ENCODE data around the gene FGF14.

DNA sequence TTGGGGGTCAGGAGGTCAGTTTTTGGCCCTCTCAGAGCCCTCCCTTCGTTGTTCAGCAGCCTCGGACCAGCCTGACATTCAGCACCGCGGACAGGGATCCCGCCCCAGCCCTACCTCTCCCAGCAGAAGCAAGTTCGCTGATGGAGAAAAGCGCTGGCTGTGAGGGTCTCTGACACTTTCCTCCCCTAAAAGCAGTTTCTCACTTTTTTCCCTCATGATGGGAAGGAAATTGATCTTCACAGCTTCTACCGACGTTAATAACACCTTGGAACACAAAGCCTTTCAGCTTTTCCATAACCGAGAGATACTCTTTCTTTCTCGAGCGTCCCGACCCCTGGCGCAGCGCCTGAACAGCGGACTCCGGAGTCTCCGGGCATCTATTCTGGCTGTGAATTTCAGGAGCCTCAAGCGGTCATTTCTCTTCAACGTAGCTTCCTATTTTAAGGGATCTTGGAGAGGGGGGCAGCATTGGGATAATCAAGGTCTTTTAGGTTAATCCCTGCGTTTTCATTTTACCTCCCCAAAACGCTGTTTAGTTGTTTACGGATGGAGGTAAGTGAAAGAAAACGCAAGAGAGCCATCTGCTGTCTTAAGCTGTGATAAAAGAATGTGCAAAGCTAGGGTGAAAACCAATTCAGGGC, 482.2 kb downstream of the FGF14 start:
- TF ChIP-seq, protein P1, sequence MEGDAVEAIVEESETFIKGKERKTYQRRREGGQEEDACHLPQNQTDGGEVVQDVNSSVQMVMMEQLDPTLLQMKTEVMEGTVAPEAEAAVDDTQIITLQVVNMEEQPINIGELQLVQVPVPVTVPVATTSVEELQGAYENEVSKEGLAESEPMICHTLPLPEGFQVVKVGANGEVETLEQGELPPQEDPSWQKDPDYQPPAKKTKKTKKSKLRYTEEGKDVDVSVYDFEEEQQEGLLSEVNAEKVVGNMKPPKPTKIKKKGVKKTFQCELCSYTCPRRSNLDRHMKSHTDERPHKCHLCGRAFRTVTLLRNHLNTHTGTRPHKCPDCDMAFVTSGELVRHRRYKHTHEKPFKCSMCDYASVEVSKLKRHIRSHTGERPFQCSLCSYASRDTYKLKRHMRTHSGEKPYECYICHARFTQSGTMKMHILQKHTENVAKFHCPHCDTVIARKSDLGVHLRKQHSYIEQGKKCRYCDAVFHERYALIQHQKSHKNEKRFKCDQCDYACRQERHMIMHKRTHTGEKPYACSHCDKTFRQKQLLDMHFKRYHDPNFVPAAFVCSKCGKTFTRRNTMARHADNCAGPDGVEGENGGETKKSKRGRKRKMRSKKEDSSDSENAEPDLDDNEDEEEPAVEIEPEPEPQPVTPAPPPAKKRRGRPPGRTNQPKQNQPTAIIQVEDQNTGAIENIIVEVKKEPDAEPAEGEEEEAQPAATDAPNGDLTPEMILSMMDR (IDR thresholded peaks at IDR 0.05; ENCODE audit: insufficient read depth, low read depth, low read length) = no peak
- TF ChIP-seq EZH2 (IDR thresholded peaks at IDR 0.05; ENCODE audit: insufficient read depth, low read length) = peak; percentile 20

Measured in astrocyte (in vitro differentiated cells and primary cell).